Chondrocyte (in vitro differentiated cells): ENCODE results near the gene MRPS22. TPM values are rescaled to one million over a fixed set of nuclear protein-coding genes. Genes with fewer than 3 reads are reported as not detected.

ENCODE experiments used
- DNase-seq: peaks from one replicate; pipeline ENCODE4 v3.0.0; 2021; ENCODE audit warnings: mixed read lengths, low spot score
- H3K27ac Mint-ChIP-seq: one replicate; pipeline ENCODE4 v1.8.0; 2021; ENCODE audit warnings: mild to moderate bottlenecking, moderate library complexity, mixed read lengths; ENCODE audit not compliant: unreplicated experiment
- H3K27me3 Mint-ChIP-seq: 2 replicates; pipeline ENCODE4 v1.8.0; 2021; ENCODE audit warnings: low read depth, mixed read lengths
- H3K36me3 Mint-ChIP-seq: 2 replicates; pipeline ENCODE4 v1.8.0; 2021; ENCODE audit warnings: low read depth, mixed read lengths
- H3K4me1 Mint-ChIP-seq: 2 replicates; pipeline ENCODE4 v1.8.0; 2021; ENCODE audit warnings: low read depth, mild to moderate bottlenecking, mixed read lengths
- H3K4me3 Mint-ChIP-seq: one replicate; pipeline ENCODE4 v1.8.0; 2021; ENCODE audit warnings: mild to moderate bottlenecking, moderate library complexity, mixed read lengths; ENCODE audit not compliant: unreplicated experiment
- H3K9me3 Mint-ChIP-seq: 2 replicates; pipeline ENCODE4 v1.8.0; 2021; ENCODE audit warnings: low read depth, mixed read lengths
- CTCF ChIP-seq: fragments of 200-600 bp; sonication (generic); IDR thresholded peaks from 2 replicates; pipeline ENCODE4 v1.5.0; 2021; ENCODE audit warnings: antibody characterized with exemption, mild to moderate bottlenecking, moderate library complexity
- total RNA-seq: library from RNA; stranded (reverse); gene quantifications from 3 replicates; pipeline ENCODE4 v1.2.1, GENCODE V29; 2021

Gene MRPS22
- total RNA-seq, 1 donor from 2014 or later = 29.5 TPM

- Mint-ChIP-seq H3K4me3 (no peak overlapping the region), H3K27me3 (no peaks in the 10 kb centered on the region), H3K27ac (peak overlapping the region; percentile 92), H3K36me3 (no peaks in the 10 kb centered on the region), H3K9me3 (no peaks in the 10 kb centered on the region), H3K4me1 (peaks cover 36% of the 10 kb centered on the region)
- no peak for DNase-seq
- no peak for TF ChIP-seq CTCF
These were observed 41.1 kb upstream of the MRPS22 start for GRCh38 chr3:139302801-139303113.

DNA sequence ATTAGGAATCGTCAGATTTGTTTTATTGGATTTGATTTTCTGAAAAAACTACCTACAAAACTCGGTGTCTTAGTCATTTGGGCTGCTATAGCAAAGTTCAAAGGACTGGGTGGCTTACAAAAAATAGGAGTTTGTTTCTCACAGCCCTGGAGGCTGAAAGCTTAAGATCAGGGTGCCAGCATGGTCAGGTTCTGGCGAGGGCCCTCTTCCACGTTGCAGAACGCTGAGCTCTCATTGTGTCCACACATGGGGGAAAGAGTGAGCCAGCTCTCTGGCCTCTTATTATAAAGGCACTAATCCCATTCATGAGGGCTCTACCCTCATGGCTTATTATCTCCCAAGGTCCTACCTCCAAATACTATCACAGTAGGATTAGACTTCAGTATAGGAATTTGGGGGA lies 40.6 kb upstream of the MRPS22 start:
- Mint-ChIP-seq H3K4me3 (no peak overlapping the region), H3K27ac (peak overlapping the region; percentile 92), H3K4me1 (peaks cover 36% of the 10 kb centered on the region), H3K36me3 (no peaks in the 10 kb centered on the region), H3K9me3 (no peaks in the 10 kb centered on the region), H3K27me3 (no peaks in the 10 kb centered on the region)
- DNase-seq = no peak
- no peak for TF ChIP-seq CTCF

GRCh38 chr3:139304383-139304782 lies 39.4 kb upstream of the MRPS22 start:
- no peak for TF ChIP-seq CTCF
- no peaks in the 10 kb centered on the region for H3K9me3 Mint-ChIP-seq
- no peak for DNase-seq
- peaks cover 40% of the 10 kb centered on the region for H3K4me1 Mint-ChIP-seq
- no peak overlapping the region for H3K4me3 Mint-ChIP-seq
- no peaks in the 10 kb centered on the region for H3K36me3 Mint-ChIP-seq
- no peak overlapping the region for H3K27ac Mint-ChIP-seq
- no peaks in the 10 kb centered on the region for H3K27me3 Mint-ChIP-seq

GRCh38 chr3:139306078-139306477 lies 37.7 kb upstream of the MRPS22 start:
- no peak for TF ChIP-seq CTCF
- Mint-ChIP-seq H3K9me3 (no peaks in the 10 kb centered on the region), H3K4me1 (peaks cover 37% of the 10 kb centered on the region), H3K4me3 (no peak overlapping the region), H3K36me3 (no peaks in the 10 kb centered on the region), H3K27ac (no peak overlapping the region), H3K27me3 (no peaks in the 10 kb centered on the region)
- DNase-seq = no peak

DNA sequence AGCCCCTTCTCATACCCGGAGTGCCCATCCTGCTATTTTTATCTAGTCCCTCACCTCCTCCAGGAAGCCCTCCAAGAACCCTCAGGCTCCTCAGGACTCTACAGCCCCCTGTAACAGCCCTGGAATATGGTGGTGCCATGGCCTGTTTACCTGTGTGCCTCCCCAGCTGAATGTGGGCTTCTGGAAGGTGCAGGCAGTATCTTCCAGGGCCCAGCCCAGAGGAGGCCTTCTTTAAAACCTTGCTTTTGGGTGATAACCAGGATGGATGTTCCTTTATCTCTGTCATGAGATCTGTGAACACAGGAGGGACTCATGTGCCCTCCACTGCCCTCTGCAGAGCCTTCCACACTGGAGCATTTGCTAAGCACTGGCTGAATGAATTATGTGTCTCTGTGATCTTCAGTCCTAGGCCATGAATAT lies 36.7 kb upstream of the MRPS22 start:
- no peak for DNase-seq
- no peaks in the 10 kb centered on the region for H3K27me3 Mint-ChIP-seq
- peaks cover 29% of the 10 kb centered on the region for H3K4me1 Mint-ChIP-seq
- H3K27ac Mint-ChIP-seq = no peak overlapping the region
- TF ChIP-seq CTCF = no peak
- H3K9me3 Mint-ChIP-seq = no peaks in the 10 kb centered on the region
- H3K4me3 Mint-ChIP-seq = no peak overlapping the region
- H3K36me3 Mint-ChIP-seq = no peaks in the 10 kb centered on the region
